Neuron (in vitro differentiated cells): Measurements from ENCODE around the gene C2orf72.

Experiments
- H2AFZ ChIP-seq: one replicate; pipeline ENCODE4 v1.6.1; 2013; ENCODE audit warnings: low read depth, mild to moderate bottlenecking, inconsistent platforms, low read length, moderate library complexity
- H3K27me3 ChIP-seq: one replicate; pipeline ENCODE4 v1.6.1; 2013; ENCODE audit warnings: low read length; ENCODE audit not compliant: insufficient read depth
- H3K36me3 ChIP-seq: one replicate; pipeline ENCODE4 v1.6.1; 2013; ENCODE audit warnings: low read length; ENCODE audit not compliant: insufficient read depth
- H3K4me1 ChIP-seq: one replicate; pipeline ENCODE4 v1.6.1; 2013; ENCODE audit warnings: low read length; ENCODE audit not compliant: insufficient read depth
- H3K4me3 ChIP-seq: 2 replicates; pipeline ENCODE4 v1.5.1; 2013; ENCODE audit warnings: mild to moderate bottlenecking, low read length, moderate library complexity
- H3K9me3 ChIP-seq: one replicate; pipeline ENCODE4 v1.6.1; 2013; ENCODE audit warnings: low read length

The C2orf72 gene

GRCh38 chr2:231088754-231089153, 51.4 kb downstream of the C2orf72 start:
- Histone ChIP-seq H3K36me3 (peaks cover 79% of the 10 kb centered on the region), H3K4me3 (no peak overlapping the region), H3K27me3 (no peaks in the 10 kb centered on the region), H2AFZ (no peak overlapping the region), H3K4me1 (no peaks in the 10 kb centered on the region), H3K9me3 (no peaks in the 10 kb centered on the region)

GRCh38 chr2:231093933-231094332, 56.6 kb downstream of the C2orf72 start:
- H2AFZ ChIP-seq = no peak overlapping the region
- no peaks in the 10 kb centered on the region for H3K27me3 ChIP-seq
- H3K9me3 ChIP-seq = peaks cover under 1% of the 10 kb centered on the region
- peaks cover 4% of the 10 kb centered on the region for H3K4me1 ChIP-seq
- no peak overlapping the region for H3K4me3 ChIP-seq
- H3K36me3 ChIP-seq = peaks cover 45% of the 10 kb centered on the region

- Histone ChIP-seq H3K9me3 (peaks cover 9% of the 10 kb centered on the region), H2AFZ (no peak overlapping the region), H3K4me1 (peaks cover 4% of the 10 kb centered on the region), H3K4me3 (no peak overlapping the region), H3K36me3 (peaks cover 47% of the 10 kb centered on the region), H3K27me3 (no peaks in the 10 kb centered on the region)
Measured at GRCh38 chr2:231094736-231095346, 57.5 kb downstream of the C2orf72 start.
